ENCODE measurements around the gene SIK3.

Gene SIK3

DNA sequence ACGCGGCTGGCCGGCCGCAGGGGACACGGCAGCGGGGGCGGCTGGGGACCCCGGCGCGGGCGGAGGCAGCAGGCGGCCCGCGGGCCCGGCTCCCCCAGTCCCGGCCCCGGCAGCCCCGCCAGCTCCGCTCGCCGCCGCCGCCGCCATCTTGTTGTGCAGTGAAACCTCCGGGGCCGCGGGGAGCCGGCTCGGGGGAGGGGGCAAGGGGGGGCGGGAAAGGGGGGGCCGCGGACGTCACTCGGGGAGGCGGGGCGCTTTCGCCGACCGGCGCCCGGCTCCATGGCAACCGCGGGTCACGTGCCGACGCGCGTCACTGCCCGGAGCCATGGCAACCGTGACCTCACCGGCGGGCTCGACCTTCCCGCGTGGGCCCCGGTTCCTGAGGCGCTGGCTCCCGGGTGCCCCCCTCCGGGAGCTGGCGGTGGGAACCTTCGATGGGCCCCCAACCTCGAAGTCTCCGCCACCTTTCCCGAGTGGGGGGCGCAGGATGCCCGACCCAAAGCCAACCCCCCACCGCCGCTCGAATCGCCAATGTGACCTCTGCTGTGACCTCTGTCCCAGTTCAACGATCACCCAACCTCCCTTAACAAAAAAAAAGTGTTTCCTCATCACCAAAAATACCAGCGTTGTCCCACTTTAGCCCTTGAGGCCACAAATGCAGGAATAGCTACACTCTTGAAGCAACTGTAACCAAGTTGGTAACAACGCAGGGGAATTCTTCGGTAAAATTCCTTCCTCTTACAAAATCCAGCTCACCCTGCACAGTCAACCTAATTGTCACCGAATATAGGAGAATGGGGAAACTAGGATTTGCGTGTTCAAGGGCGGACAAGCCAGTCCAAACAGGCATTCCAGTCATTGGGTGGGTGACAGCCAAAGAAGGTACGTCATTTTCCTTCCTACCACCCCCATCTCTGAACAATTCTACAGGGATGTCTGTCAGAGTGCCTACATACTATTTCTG lies at the start of gene SIK3:
Gene SIK3 (minus strand): TSS at position 160 of the 964 bp plus-strand sequence. CDS start 13 bp downstream, at position 147.
- peak within 1 kb of the TSS; percentile 83 for H3K4me3 ChIP-seq (ENCODE audit: low read depth, low read length)
- no peak for DNase-seq (ENCODE audit: low read depth, low spot score)
- TF ChIP-seq CTCF (IDR thresholded peaks at IDR 0.05; ENCODE audit: insufficient read depth, low read length, missing control alignments): peak; percentile 80
- POLR2A ChIA-PET: interaction anchor here (0.6 to 1.7 kb wide), 7 partner anchors 79 to 311 kb away, joined by 3 to 6 read pairs (median 4); partner anchors contain the start of gene ZPR1
- CTCF ChIA-PET: interaction anchor here (0.6 to 20.8 kb wide), 23 partner anchors 8 to 366 kb away, joined by 3 to 472 read pairs (median 4); partner anchors contain the start of genes APOA5 and ZPR1

GRCh38 chr11:117146521-117146920 lies 48.3 kb upstream of the SIK3 start:
- TF ChIP-seq CTCF (IDR thresholded peaks at IDR 0.05; ENCODE audit: insufficient read depth, low read length, missing control alignments): no peak
- no peak for DNase-seq (ENCODE audit: low read depth, low spot score)
- CTCF ChIA-PET: interaction anchor here (0.8 to 3.4 kb wide), 8 partner anchors 8 to 360 kb away, joined by 3 to 16 read pairs (median 4); partner anchors contain the start of gene PCSK7
- peak overlapping the region; percentile 10; the same call in 1 of the 2 replicates for H3K4me3 ChIP-seq (ENCODE audit: low read depth, low read length)
- POLR2A ChIA-PET: interaction anchor here (0.6 to 2.2 kb wide), 5 partner anchors 14 to 409 kb away, joined by 3 to 6 read pairs (median 3); no protein-coding TSS in a partner anchor

GRCh38 chr11:117145393-117145761 lies 47.1 kb upstream of the SIK3 start:
- ChIA-PET CTCF (interaction anchor here (0.6 to 3.1 kb wide), 11 partner anchors 9 to 358 kb away, joined by 3 to 13 read pairs (median 6); partner anchors contain the start of genes APOA1, APOA5 and SIDT2), POLR2A (interaction anchor here (0.6 to 2.9 kb wide), 5 partner anchors 21 to 77 kb away, joined by 3 to 19 read pairs (median 4); partner anchors contain the start of gene SIDT2)
- TF ChIP-seq CTCF (IDR thresholded peaks at IDR 0.05; ENCODE audit: insufficient read depth, low read length, missing control alignments): peak; percentile 20
- H3K4me3 ChIP-seq (ENCODE audit: low read depth, low read length): peak overlapping the region; percentile 89
- DNase-seq (ENCODE audit: low read depth, low spot score): no peak

DNA sequence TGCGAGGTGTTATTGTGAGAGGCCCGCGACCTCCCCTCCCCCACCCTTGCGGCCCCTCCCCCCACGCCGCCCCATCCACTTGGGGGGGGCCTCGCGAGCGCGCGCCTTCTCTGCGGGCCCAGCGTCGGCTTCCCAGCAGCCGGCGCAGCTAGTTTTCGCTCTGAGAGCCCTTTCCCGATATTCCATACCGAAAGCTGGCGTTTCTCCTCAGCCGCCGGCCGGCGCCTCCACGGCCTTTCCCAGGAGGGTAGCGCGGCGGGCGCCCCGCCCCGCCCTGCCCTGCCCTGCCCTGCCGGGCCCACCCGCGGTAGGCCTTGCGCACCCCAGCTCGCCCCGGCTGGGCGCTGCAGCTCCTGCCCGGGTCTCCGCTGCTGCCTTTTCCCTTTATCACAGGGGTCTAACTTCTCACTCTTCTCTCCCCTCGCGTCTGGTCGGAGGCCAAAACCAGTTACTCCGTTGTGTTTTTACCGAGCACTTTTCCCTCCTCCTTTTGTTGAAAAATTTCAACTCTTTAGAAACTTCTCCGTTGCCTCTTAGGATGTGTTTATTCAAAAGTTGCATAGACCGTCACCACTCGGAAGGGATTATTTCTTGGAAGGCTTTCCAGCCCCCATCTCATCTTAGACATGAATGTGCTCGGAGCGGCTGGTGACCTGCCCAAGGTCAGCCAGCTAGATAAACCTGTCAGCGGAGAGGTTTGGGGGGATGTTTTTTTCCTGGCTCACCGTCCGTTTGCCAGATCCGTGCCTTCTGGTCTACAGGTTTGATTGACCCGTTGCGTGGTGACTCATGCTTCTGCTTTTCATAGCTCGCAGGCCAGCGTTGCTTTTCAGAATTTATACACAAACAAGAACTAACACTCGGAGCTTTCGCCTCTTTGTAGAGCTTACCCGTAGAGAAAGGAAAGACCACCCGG lies 46.5 kb upstream of the SIK3 start:
- no peak for DNase-seq (ENCODE audit: low read depth, low spot score)
- ChIA-PET POLR2A (interaction anchor here (0.6 to 2.9 kb wide), 9 partner anchors 22 to 77 kb away, joined by 3 to 19 read pairs (median 4); partner anchors contain the start of genes SIDT2 and TAGLN), CTCF (interaction anchor here (0.6 to 3.1 kb wide), 12 partner anchors 10 to 358 kb away, joined by 3 to 13 read pairs (median 6); partner anchors contain the start of genes APOA1, APOA5 and SIDT2)
- peak overlapping the region; percentile 89 for H3K4me3 ChIP-seq (ENCODE audit: low read depth, low read length)
- no peak for TF ChIP-seq CTCF (IDR thresholded peaks at IDR 0.05; ENCODE audit: insufficient read depth, low read length, missing control alignments)

GRCh38 chr11:117143871-117144476 lies 45.7 kb upstream of the SIK3 start, which contains the start of gene PAFAH1B2:
Gene PAFAH1B2 (plus strand): TSS chr11:117144287. CDS start chr11:117152448, 8,161 bp downstream.
- no peak for DNase-seq (ENCODE audit: low read depth, low spot score)
- peak within 1 kb of the TSS; percentile 89 for H3K4me3 ChIP-seq (ENCODE audit: low read depth, low read length)
- CTCF ChIA-PET: interaction anchor here (1.2 to 3.1 kb wide), 5 partner anchors 10 to 307 kb away, joined by 3 to 13 read pairs (median 11); partner anchors contain the start of genes APOA1 and SIDT2
- no peak for TF ChIP-seq CTCF (IDR thresholded peaks at IDR 0.05; ENCODE audit: insufficient read depth, low read length, missing control alignments)
- POLR2A ChIA-PET: interaction anchor here (0.6 to 2.9 kb wide), 9 partner anchors 23 to 353 kb away, joined by 3 to 19 read pairs (median 4); partner anchors contain the start of genes APOA5, SIDT2 and TAGLN

Measured in AG04449 (cell line).